Activated T-helper 1 cell treated with anti-CD3 and anti-CD28 coated beads, Interleukin-2, amount 50 U/mL, for 16 hours (primary cell): ENCODE results near the gene MAGI2.
"Not testable (repeated sequence)": the region's sequence is repeated elsewhere in the genome, so short reads cannot be mapped to it uniquely, and the experiment has no call there.

Source experiments
- DNase-seq, 2 donors: peaks; one replicate each; pipeline ENCODE4 v3.0.0-alpha.2; 2020; ENCODE audit warnings: low read depth in 1 of 2, low spot score in 1 of 2

Gene MAGI2

DNA sequence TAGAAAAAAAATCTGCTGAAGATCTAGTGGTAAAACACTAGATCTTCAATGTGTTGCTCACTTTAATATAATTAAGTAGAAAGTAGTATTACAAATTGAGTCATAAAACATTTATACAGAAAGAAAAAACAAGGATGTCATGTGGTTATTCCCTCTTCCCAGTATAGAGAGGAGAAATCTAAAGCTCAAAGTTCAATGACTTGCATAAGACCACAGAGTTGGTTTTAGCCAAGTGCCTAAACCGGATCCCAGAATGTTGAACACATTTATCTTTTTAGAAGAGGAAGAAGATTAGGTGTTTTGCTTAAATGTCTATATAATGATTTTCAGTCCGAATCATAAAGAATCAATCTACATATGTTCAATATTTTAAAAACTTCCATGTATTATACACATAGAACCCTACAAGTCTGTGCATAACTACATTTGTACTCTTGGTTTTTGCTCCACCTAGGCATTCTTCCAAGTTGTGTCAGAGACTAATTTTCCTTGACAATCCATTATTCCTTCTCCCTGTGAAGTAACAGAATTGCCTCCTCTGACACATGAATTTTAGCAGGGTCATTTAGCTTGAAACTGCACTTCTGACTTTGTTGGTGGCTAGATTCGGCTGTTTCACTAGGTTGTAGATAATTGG is 389.2 kb downstream of the MAGI2 start:
- DNase-seq, result no peak

DNA sequence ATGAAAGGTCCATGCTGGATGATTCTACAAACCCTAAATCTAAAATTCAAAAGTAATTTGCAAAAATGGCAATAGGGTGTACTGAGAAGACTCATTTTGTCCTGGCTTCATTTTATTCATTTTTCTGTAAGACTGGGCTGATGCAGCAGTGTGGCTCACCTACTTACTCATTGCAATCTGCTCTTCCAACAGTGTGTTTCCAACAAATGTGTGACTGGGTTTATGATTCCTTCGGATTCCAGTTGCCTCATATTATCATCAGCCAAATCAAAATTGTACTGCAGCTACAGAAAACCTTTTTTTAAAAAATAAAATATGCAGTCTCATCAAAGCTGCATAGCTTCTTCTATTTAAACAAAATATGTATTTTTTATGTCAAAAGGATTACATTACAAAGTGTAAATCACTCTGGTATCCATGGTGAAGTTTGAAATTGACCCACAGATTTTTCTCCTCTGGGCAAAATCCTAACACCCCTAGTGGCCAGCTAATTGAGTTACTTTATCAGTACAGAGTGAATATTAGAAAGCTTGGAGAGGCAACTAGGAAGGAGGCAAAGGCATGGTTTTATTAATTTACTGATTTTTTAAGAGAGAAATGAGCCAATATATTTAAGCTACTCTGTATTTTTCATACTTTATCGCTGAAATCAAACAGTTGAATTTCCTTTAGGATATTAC is 390.3 kb downstream of the MAGI2 start:
- no peak for DNase-seq

DNA sequence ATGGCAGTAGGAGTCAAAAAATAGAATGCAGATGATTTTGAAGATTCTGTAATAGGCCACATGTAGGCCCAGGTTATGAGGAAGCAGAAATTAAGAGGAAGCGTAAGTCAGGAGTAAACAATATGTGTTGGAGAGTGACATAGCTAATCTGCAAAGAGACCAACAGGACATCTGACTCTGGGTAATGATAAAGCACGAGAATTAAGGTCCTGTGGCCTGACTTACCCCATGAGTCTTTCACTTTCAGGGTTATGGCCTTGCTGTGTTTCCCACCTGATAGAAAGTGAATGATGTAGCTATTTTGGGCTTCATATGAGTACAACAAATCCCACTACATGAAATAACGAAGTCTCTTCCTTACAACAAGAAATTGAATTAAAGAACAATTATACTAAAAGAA is 393.0 kb downstream of the MAGI2 start:
- DNase-seq, result no peak

DNA sequence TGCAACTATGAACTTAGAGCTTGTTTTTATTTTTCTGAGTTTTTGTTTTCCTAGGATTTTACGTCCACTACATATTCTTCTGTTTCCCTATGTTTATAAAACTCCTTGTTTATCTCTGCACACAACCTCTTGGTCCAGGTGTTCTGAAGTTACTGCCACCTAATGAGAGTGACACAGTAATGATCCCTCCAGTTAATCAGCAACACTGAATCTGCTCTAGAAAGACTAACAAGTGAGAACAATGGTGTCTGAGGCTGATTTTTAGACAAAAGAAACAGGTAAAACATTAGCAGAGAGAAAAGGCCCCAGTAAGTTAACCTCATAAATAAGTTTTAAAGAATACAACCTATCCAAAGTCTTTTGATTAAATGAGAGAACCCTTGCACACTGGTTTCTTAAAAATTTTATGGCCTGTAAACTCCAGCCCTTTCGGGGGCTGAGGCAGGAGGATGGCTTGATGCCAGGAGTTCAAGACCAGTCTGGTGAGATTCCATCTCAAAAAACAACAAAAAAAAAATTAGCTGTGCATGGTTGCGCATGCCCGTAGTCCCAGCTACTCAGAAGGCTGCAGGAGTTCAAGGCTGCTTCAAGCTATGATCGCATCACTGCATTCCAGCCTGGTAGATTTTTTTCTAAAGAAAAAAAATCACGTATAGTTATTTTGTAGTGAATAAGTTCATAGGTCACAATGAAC is 397.6 kb downstream of the MAGI2 start:
- no peak for DNase-seq

- no peak for DNase-seq
These were observed 401.6 kb downstream of the MAGI2 start for GRCh38 chr7:79051915-79052314.

GRCh38 chr7:79050603-79051002 is 402.9 kb downstream of the MAGI2 start:
- no peak for DNase-seq

- DNase-seq, result no peak
These were observed 407.4 kb downstream of the MAGI2 start for GRCh38 chr7:79046061-79046460.

GRCh38 chr7:79037001-79037400 is 416.5 kb downstream of the MAGI2 start:
- no peak for DNase-seq

DNA sequence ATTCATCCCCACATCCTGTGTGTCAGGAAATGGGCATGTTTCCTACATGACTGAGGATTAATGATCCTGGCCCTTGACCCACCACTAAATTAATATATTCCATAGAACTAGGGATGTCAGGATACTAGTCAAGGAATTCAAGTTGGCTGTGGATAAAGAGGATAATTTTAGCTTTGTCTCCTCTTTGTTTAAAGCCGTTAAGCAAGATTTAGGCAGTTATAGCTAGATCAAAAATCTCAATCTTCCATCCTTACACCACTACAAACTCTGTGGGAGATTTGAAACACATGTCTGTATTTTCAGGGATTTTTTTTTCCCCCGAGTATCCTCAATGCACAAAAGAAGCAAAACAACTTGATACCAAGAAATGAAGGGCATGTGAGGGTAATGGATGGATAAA is 417.1 kb downstream of the MAGI2 start:
- DNase-seq, result no peak

DNA sequence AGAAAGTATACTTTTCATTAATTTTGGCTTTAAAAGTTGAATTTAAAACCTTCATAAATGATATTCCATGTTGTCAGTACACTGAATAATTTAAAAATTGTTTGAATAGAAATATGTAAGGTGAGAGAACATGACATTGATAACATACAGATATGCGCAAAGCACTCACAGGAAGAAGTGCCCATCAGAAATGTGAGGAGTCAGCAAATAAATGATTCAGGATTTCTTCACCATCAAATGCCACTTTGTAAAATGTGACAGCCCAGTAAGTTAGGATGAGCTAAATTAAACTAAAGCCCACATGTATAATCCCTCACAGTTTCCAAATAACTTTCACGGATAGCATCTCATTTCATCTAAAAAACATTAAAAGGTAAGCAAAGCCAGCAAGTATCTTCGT is 417.6 kb downstream of the MAGI2 start:
- DNase-seq, result no peak

DNA sequence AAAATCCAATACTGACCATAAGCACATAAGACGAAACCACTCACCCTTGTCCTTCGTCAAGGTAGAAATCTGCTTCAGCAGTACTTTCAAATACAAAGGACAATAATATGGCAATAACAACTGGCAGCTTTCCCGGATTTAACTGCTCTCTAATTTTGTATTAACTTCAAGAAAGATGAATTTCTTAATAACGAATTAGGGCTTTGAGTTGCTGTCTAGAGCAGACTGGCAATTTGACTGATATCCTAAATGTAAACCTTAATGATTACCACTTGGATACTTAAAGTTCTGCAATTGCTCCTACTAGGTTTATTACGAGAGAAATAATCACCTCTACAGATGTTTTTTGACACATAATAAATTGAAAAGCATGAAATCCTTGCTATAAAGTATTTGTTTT is 418.7 kb downstream of the MAGI2 start:
- no peak for DNase-seq

GRCh38 chr7:79019711-79020110 is 433.8 kb downstream of the MAGI2 start:
- not testable (repeated sequence) for DNase-seq

- DNase-seq, result no peak
These were observed 441.5 kb downstream of the MAGI2 start for GRCh38 chr7:79011921-79012320.

- DNase-seq, result no peak
These were observed 443.8 kb downstream of the MAGI2 start for GRCh38 chr7:79009647-79010046.

DNA sequence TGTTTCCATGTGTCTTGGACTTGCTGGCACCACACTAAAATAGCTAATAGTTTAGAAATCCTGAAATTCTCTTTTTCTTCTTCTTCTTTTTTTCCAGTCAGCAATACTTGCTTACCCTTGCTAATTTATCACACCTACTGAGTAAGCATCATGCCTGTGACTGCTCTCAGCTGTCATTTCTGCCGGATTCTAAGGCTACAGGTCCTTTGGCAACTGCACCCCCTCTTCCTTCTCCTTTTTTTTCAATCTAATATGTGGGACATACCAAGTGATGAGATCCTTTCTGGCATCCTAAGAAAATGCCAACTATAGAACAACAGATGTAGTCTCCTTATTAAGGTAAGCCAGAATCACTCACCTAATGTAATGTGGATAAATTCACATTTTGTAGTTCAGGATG is 444.7 kb downstream of the MAGI2 start:
- no peak for DNase-seq

DNA sequence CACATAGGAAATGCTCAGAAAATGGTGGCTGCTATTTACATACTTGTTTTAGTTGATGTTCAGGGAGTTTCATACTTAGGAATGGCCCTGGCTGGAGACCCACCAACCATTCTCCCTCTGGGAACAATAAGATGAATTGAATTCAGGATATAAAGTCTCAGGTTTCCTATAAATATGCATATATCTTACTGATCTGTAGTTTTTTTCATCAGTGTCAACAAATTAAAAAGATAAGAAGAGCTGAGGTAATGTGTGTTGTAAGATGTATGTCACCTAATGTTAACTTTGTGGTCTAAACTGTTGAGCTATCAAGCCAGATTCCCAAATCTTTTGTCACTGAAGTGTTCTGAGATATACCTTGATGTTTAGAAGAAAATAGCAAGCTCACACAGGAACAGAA is 457.5 kb downstream of the MAGI2 start:
- DNase-seq, result no peak

DNA sequence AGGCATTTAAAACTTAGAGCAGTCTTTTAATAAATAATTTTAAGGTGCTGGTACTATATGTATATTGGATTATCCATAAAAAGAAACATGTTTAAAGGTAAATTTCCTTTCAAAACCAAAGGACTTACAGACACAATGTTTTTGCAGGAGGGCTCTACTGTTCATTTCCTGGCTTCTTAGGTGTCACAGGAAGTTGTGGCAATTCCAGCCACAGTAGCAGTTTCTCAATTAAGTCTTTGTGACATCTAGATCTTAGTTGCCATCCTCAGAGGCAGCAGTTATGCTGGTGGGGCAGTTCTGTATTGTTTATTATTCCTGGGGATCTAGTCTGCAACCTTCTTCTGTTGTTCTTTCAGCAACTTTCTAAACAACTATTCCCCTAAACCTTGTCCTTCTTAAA is 460.1 kb downstream of the MAGI2 start:
- no peak for DNase-seq

- no peak for DNase-seq
These were observed 468.0 kb downstream of the MAGI2 start for GRCh38 chr7:78985509-78985908.

GRCh38 chr7:78983483-78983882 is 470.0 kb downstream of the MAGI2 start:
- no peak for DNase-seq

GRCh38 chr7:78970440-78970916 is 483.0 kb downstream of the MAGI2 start:
- DNase-seq, result no peak

DNA sequence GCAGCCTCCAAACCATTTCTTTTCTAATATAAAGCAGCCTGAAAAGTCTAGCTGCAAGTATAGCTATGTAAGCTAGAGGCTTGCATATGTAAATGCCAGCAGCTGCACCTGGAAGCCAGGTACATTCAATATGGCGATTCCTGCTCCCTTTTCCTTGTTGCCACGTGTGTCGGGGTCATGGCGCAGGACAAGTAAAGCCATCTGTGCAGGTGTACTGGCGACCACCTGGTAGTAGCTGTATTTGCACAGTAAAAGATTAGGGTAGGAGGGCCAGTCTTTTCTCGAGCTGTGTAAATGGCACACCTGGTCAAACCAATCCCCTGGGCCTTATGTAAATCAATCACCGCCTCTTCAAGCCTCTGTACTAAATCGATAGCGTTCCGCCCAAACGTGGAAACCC is 484.5 kb downstream of the MAGI2 start:
- no peak for DNase-seq

DNA sequence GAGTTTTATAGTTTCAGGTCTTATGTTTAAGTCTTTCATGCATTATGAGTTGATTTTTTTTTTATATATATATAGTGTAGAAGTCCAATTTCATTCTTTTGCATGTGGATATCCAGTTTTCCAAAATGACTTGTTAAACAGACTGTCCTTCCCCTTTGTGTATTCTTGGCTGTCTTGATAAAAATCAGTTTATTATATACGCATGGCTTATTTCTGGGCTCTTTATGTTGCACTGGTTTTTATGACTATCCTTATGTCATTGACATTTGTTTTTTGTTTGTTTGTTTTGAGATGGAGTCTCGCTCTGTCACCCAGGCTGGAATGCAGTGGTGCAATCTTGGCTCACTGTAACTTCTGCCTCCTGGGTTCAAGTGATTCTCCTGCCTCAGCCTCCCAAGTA is 485.9 kb downstream of the MAGI2 start:
- not testable (repeated sequence) for DNase-seq
